Head of caudate nucleus (tissue), 42 donors: ENCODE measurements around the gene RPS5.

Source experiments
- DNase-seq, 42 donors: peaks; one replicate each; pipeline versions ENCODE4 v3.0.0 to v3.0.0-alpha.2; 2020 to 2021; ENCODE audit warnings: mixed read lengths in 7 of 42
- intact Hi-C: fragments of 100-400 bp; cut with DNase I; formaldehyde crosslinking; loops from one replicate; pipeline ENCODE4 v1.15.0; 2022

The RPS5 gene

GRCh38 chr19:58380662-58381459 lies 6.2 kb upstream of the RPS5 start, which contains the start of gene ZNF837:
Gene ZNF837 (minus strand): TSS chr19:58381030. CDS start chr19:58369332, 11,698 bp downstream.
- DNase-seq, result peak; percentile 96 to 100 (median 99)
- intact Hi-C loops, result loop anchor here (2.0 kb wide), 1 partner anchor 54 kb away; the partner anchor contains the start of gene ZSCAN22

- intact Hi-C loops, result loop anchor here (2.0 kb wide), 1 partner anchor 55 kb away; the partner anchor contains the start of gene ZSCAN22
- DNase-seq, result no peak
These were observed 5.4 kb upstream of the RPS5 start for GRCh38 chr19:58381460-58382212.

GRCh38 chr19:58382997-58383603 lies 4.0 kb upstream of the RPS5 start:
- intact Hi-C loops, result no loop called here
- DNase-seq, result no peak

- no peak for DNase-seq
- intact Hi-C loops, result no loop called here
These were observed 1.7 kb upstream of the RPS5 start for GRCh38 chr19:58385313-58385890.

GRCh38 chr19:58385891-58386575 lies 1.0 kb upstream of the RPS5 start:
- intact Hi-C loops, result no loop called here
- DNase-seq, result peak in 4 of 42 donors; percentile 26 to 50 (median 36)

GRCh38 chr19:58387338-58388174 lies 487 bp downstream of the RPS5 start:
- DNase-seq, result no peak
- intact Hi-C loops, result no loop called here

- intact Hi-C loops, result no loop called here
- DNase-seq, result no peak
These were observed 1.1 kb downstream of the RPS5 start for GRCh38 chr19:58388175-58388526.

- DNase-seq, result no peak
- intact Hi-C loops, result no loop called here
These were observed 6.1 kb downstream of the RPS5 start for GRCh38 chr19:58392945-58393724.

- DNase-seq, result no peak
- intact Hi-C loops, result no loop called here
These were observed 6.6 kb downstream of the RPS5 start for GRCh38 chr19:58393725-58394033.

- intact Hi-C loops, result no loop called here
- no peak for DNase-seq
These were observed 7.8 kb downstream of the RPS5 start for GRCh38 chr19:58394821-58395219.

GRCh38 chr19:58395220-58395978 lies 8.3 kb downstream of the RPS5 start, which contains the start of gene RNF225:
Gene RNF225 (plus strand): TSS chr19:58395656. CDS start chr19:58396090, 434 bp downstream.
- intact Hi-C loops, result no loop called here
- DNase-seq, result no peak

GRCh38 chr19:58395979-58396627 lies 9.0 kb downstream of the RPS5 start:
- no peak for DNase-seq

GRCh38 chr19:58396691-58397532 lies 9.8 kb downstream of the RPS5 start:
- intact Hi-C loops, result no loop called here

More at GRCh38 chr19:58395979-58396627, 9.0 kb downstream of the RPS5 start:
- intact Hi-C loops, result no loop called here

GRCh38 chr19:58397533-58398037 lies 10.5 kb downstream of the RPS5 start:
- intact Hi-C loops, result no loop called here
- DNase-seq, result no peak

More at GRCh38 chr19:58396691-58397532, 9.8 kb downstream of the RPS5 start:
- no peak for DNase-seq

- DNase-seq, result no peak
- intact Hi-C loops, result no loop called here
These were observed 11.0 kb downstream of the RPS5 start for GRCh38 chr19:58398087-58398486.
